GM18499 (cell line): Measurements from ENCODE around the gene IGFL1.
"Not testable (repeated sequence)": the region's sequence is repeated elsewhere in the genome, so short reads cannot be mapped to it uniquely, and the experiment has no call there.

Experiments used
- ATAC-seq: cut with Tn5 transposase; IDR thresholded peaks from one replicate; pipeline ENCODE4 v1.9.1; 2021; ENCODE audit warnings: moderate number of reproducible peaks; ENCODE audit not compliant: insufficient read depth, unreplicated experiment

Gene IGFL1

GRCh38 chr19:46201454-46202310 is 27.9 kb upstream of the IGFL1 start:
- no peak for ATAC-seq

DNA sequence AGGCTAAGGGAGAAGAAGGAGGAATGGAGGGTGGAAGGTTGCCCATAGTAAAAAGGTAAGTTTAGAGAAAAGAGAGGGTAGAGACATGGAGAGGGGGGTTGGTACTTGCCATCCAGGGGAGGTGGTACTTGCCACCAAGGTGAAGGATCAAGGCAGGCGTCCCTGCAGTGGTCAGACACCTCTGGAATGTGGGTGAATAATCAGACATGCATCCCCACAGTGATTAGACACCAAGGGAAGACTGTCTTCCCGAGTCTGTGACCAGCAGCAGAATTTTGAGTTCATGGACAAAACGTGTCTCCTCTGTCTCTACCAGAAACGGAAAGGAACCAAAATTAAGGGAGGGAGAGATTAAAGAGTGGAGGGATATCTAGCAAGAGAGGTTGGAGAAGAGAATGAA is 27.1 kb upstream of the IGFL1 start:
- no peak for ATAC-seq

DNA sequence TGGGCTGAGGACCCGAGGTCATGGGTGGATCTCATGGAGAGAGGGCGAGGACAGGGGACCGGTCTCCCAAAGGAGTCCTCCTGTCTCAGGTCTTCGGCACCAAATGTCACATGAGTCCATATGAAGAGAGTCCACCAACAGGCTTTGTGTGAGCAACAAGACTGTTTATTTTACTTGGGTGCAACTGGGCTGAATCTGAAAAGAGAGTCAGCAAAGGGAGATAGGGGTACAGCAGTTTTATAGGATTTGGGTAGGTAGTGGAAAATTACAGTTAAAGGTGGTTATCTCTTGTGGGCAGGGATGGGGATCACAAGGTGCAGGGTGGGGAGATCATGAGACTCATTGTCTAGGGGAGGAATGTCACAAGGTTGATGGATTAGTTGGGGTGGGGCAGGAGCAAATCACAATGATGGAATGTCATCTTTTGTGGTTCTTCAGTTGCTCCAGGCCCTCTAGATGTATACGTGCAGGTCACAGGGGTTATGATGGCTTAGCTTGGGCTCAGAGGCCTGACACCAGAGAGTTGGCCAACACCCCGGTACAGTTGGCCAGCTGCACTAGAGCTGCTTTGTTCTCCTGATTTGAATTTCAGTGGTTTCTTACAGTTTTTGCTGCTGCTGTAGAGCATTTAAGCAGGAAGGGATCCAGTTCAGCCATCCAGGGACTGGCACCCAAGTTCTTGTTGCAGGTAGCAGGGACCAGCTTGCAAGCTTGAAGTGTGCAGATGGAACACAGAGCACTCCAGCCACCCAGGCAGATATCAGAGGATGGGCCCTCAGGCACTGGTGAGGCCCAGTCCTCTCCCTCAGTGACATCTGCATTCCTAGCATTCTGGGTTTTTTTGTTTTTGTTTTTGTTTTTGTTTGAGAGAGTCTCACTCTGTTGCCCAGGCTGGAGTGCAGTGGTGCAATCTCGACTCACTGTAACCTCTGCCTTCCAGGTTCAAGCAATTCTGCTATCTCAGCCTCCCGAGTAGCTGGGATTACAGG is 26.4 kb upstream of the IGFL1 start:
- ATAC-seq = no peak

- ATAC-seq = no peak
These were observed 25.5 kb upstream of the IGFL1 start for GRCh38 chr19:46204008-46204407.

DNA sequence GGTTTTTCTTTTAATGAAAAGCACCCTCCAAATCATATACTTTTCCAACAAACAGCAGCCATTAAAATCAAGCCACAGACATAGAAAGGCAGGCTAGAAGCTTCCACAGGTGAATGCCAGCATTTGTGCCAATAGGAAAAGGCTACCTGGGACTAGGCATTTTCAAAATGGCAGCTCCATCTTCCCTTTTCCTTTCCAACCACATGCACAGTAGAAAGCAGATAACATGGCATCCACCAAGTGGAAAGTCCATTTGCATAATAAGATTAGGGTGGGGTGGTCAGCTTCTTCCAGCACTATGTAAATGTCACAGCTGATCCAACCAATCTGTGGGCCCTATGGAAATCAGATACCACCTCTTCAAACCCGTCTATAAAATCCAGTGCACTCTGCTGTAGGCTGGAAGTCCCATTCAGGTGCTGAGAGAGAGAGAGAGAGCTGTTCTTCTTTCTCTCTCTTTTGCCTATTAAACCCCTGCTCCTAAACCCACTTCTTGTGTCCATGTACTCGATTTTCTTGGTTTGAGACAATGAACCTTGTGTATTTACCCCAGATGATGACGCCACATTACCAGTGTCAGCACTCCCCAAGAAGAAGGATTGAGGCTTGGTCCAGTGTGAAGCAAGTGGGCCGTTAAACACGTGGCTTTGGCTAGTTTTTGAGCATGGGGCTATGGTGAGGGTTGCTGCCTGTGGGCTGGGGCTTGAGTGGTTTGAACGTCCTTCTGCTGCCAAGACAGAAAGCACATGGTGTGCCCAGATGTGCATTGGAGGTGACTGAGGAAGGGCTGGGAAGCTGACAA is 24.2 kb upstream of the IGFL1 start:
- no peak for ATAC-seq

- ATAC-seq = no peak
These were observed 23.4 kb upstream of the IGFL1 start for GRCh38 chr19:46206176-46206575.

DNA sequence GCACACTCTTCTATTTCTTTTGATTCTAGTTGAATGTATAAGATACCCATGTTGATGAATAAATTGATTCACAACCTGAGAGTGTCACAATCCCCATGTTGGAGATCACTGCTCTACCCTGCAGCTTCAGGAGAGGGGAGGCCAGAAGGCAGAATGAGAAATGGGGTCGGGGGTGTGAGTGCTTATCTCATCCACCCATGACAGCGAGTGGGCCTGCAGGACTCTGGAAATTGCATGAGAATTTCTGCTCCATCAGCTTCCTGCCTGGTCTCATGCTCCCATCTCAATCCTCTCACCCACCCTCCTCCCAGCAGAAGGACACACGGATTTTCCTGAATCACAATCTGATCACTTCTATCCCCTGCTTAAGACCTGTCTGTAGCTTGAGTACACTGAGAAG is 22.9 kb upstream of the IGFL1 start:
- no peak for ATAC-seq

DNA sequence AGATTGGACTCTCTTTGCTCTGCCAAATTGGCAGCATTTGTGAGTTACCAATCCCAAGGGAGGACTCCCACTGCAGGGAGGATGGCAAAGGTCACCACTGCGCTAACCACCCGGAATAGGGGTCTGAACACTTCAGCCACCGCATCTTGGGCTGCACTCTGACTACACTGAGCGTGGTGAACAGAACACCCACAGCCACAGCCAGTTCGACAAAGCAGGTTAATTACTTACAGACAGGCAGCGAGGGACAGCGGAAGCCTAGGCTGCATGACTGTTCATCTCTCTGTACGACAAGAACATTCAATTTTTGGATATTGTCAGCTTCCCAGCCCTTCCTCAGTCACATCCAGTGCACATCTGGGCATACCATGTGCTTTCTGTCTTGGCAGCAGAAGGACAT is 21.7 kb upstream of the IGFL1 start:
- ATAC-seq = not testable (repeated sequence)

- ATAC-seq = no peak
These were observed 20.5 kb upstream of the IGFL1 start for GRCh38 chr19:46209051-46209450.

DNA sequence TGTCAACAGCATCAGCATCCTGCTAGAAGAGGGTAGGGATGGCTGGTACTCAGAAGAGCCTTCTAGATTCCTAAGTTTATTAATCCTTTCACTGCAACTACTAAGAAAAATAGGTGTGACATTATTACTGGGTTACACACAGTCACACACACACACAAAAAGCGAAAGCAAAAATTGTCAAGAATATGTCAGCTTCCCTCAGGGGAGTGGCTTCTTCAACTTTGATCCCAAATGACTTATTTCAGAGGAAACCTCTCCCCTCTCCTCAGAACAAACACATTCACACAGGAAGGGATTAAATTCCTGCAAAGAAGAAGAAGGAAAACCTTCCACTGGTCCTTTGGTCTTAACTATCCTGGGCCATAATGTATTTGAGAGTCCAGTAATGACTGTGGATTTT is 20.1 kb upstream of the IGFL1 start:
- no peak for ATAC-seq

- ATAC-seq = no peak
These were observed 18.9 kb upstream of the IGFL1 start for GRCh38 chr19:46210669-46211068.

DNA sequence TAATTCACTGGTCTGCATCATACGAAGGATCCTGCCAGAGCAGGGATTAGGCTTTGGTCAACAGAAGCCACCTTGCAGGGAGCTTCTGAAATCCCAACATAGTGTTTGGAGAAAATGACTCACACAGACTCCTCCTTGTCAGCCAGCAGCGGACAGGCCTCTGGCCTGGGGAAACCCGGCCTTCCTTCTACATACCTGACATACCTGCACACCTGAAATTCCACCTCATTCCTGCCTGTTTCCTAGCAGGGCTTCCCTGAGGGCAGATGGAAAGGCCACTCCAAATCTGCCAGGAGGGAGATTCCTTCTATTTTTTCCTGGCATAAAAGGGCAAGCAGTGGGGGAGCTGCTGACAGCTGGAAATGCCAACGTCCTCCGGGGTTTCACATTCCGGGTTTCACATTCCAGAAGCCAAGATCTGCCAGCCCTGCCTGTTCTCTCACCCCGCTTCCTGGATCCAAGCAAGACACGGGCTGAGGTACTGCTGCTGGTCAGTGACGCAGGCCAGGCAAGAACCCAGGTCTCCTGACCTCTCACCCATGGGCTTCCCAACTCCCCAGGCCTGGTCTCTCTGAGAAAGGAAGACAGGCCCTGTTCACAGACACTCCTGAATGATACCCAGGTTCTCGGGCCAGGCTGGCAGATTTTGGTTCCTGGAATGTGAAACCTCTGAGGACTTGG is 18.2 kb upstream of the IGFL1 start:
- no peak for ATAC-seq

DNA sequence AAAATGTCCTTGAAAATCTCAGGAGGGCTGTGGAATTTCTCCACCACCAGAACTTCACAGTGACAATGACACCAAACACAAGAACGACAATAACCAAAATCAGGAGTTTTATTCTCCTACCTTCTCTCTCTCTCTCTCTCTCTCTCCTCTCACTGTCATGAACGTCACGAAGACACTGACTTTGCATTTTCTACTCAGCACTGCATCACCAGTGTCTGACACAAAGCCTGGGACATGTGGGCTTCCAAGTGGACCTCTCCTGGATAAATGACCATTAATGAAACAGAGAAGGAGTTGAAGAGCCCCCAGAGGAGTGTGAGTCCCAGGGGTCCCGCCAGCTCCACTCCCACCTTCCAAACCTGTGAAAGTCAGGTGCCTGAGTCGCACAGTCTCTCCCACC is 16.9 kb upstream of the IGFL1 start:
- not testable (repeated sequence) for ATAC-seq

DNA sequence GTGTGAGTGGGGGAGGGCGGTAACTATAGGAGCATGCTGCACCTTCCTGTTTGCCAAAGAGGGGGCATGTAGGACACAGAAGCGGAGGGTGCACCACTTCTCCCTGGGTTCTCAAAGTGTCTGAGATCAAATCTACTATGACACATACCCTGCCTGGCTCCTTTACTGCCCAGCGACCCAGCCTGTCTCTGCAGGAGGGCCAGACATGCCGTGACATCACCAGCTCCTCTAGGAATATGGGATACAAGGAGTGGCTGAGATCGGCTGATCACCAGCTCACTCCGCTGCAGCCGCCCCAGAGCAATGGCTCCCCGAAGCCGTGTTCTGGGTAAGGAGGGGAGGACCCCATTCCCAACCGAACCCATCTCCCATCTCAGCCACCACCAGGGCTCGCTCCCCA is 16.4 kb upstream of the IGFL1 start:
- ATAC-seq = no peak

DNA sequence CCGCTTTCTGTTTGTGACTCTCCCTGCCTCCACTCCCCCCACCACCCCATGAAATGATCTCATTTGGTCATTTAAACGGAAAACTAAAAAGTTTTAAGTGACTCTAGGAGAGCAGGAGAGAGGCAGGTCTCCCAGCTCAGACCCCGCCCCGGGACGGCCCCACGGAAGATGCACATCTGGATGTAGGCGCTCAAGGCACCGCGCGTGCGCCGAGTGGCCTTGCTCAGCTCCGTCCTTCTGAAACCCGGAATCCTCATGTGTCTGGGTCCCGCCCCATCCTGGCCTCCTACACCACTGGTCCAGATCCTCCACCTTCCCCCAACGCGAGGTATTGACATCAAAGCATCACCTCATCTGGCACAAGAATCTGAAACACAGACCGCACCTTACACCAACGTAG is 15.7 kb upstream of the IGFL1 start:
- ATAC-seq = no peak

GRCh38 chr19:46216612-46217011 is 12.9 kb upstream of the IGFL1 start:
- no peak for ATAC-seq

- no peak for ATAC-seq
These were observed 12.1 kb upstream of the IGFL1 start for GRCh38 chr19:46217476-46217875.

DNA sequence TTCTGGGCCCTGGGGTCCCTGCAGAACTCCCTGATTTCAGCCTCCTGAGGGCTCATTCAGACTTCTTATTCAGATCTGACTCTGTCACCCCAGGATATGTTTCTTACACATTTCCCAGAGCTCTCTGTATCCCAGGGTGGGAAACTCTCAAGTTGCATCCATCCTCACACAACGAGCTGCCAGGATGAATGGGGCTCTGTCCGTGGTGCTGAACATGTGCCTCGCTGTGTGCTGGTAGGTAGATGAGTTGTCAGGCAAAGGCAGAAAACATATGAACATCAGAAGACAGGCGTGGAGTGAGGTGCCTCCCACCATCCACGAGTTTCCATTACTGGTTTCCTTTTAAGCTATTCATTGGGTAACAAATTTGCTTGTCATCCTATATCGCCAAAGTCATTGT is 11.4 kb upstream of the IGFL1 start:
- ATAC-seq = no peak

- ATAC-seq = no peak
These were observed 9.4 kb upstream of the IGFL1 start for GRCh38 chr19:46220038-46220615.

DNA sequence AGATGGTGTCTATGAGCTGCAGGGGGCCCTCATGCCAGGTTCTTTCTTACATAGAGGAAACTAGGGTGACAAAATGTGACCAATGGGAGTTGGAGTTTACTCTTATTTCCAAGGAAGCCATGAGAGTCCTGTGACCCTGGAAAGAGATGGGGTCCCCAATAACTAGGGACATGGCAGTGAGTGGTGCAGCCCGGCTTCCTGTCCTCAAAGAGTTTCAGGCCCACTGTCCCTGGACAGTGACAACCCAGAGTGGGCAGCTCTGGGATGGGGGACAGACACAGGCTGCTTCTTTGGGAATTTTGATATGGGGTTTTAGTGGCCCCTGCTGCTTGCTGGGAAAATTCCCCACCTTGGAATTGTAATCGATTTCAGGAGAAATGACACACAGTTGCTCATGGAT is 8.4 kb upstream of the IGFL1 start:
- ATAC-seq = no peak
